Measurements from ENCODE around the gene SIVA1.

Gene SIVA1

DNA sequence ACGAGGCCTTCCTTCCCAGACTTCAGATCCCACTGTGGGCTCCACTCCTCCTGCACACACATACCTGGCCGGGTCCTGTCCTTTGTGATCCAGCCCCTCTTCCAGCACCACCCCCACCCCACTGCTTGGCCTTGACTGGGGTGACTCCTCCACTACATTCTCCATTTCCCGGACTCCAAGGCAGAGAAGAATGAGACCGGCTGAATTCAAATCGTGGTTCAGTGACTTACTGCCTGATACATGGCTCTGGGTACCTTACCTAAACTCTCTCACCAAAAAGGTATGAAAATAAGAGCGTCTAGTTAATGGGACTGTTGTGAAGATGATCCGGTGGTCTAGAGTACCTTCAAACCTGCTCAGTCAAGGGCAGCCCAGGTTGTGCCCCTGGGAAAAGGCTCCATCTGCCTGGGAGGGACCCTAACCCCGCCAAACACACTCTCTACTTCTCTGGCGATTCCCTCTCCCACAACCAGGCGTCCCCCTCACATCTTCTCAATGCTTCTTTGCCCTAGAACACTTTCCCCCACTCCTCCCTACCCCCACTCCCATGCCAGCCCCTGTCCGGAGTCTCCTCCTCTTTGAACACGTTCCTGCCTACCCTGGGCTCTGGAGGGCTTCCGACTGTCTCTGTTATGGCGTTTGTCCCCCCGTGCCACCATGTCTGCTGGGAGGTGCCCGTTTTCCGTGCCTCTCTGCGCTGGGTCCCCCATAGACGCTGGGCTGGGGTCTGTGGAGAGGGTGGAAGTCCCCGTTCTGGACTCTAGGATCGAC is 46.5 kb downstream of the SIVA1 start (continued):
- TF ChIP-seq ZNF341 (tag by site-specific recombination; IDR thresholded peaks at IDR 0.05; ENCODE audit: low read depth): no peak
- no peak for TF ChIP-seq ZNF549 (tag by site-specific recombination; IDR thresholded peaks at IDR 0.05)
- TF ChIP-seq HIC1 (tag by site-specific recombination; IDR thresholded peaks at IDR 0.05): no peak
- TF ChIP-seq ZNF19 (tag by site-specific recombination; IDR thresholded peaks at IDR 0.05; ENCODE audit: low read depth): no peak
- no peak for TF ChIP-seq HOXA7 (CRISPR knock-in tag; IDR thresholded peaks at IDR 0.05; ENCODE audit: borderline replicate concordance)
- TF ChIP-seq, protein P1, sequence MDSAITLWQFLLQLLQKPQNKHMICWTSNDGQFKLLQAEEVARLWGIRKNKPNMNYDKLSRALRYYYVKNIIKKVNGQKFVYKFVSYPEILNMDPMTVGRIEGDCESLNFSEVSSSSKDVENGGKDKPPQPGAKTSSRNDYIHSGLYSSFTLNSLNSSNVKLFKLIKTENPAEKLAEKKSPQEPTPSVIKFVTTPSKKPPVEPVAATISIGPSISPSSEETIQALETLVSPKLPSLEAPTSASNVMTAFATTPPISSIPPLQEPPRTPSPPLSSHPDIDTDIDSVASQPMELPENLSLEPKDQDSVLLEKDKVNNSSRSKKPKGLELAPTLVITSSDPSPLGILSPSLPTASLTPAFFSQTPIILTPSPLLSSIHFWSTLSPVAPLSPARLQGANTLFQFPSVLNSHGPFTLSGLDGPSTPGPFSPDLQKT (IDR thresholded peaks at IDR 0.05; ENCODE audit: borderline replicate concordance, low read depth, low read length): no peak
- TF ChIP-seq ZNF585B (tag by site-specific recombination; IDR thresholded peaks at IDR 0.05): no peak
- no peak for TF ChIP-seq KLF7 (tag by site-specific recombination; IDR thresholded peaks at IDR 0.05; ENCODE audit: borderline replicate concordance)
- no peak for TF ChIP-seq REPIN1 (tag by site-specific recombination; IDR thresholded peaks at IDR 0.05; ENCODE audit: low read depth)
- no peak for TF ChIP-seq ZNF280D (tag by site-specific recombination; IDR thresholded peaks at IDR 0.05)
- peak; percentile 82 for TF ChIP-seq ZNF600 (tag by site-specific recombination; IDR thresholded peaks at IDR 0.05)
- TF ChIP-seq MYNN (tag by site-specific recombination; IDR thresholded peaks at IDR 0.05; ENCODE audit: borderline replicate concordance): no peak
- TF ChIP-seq SP2 (tag by site-specific recombination; IDR thresholded peaks at IDR 0.05): peak; percentile 16; the same call in 1 of the 2 replicates
- peak; percentile 51 for TF ChIP-seq PATZ1 (tag by site-specific recombination; IDR thresholded peaks at IDR 0.05)
- TF ChIP-seq, protein P2, sequence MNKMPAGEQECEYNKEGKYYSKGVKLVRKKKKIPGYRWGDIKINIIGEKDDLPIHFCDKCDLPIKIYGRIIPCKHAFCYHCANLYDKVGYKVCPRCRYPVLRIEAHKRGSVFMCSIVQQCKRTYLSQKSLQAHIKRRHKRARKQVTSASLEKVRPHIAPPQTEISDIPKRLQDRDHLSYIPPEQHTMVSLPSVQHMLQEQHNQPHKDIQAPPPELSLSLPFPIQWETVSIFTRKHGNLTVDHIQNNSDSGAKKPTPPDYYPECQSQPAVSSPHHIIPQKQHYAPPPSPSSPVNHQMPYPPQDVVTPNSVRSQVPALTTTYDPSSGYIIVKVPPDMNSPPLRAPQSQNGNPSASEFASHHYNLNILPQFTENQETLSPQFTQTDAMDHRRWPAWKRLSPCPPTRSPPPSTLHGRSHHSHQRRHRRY (tag by site-specific recombination; IDR thresholded peaks at IDR 0.05): no peak
- no peak for TF ChIP-seq ZNF433 (tag by site-specific recombination; IDR thresholded peaks at IDR 0.05; ENCODE audit: low read depth)
